GM12873 (cell line): Measurements from ENCODE around the gene ZC3H7B.
A peak's percentile ranks its signal among the peaks of the same experiment; 100 is the strongest.

Source experiments
- CTCF ChIP-seq: IDR thresholded peaks from 2 replicates; pipeline ENCODE4 v1.5.1; 2012; ENCODE audit warnings: low read depth, mild to moderate bottlenecking, moderate library complexity, low read length, control low read depth; ENCODE audit not compliant: insufficient read depth; ENCODE audit errors: missing control alignments

The ZC3H7B gene

GRCh38 chr22:41403532-41404318 is 102.4 kb downstream of the ZC3H7B start:
- TF ChIP-seq CTCF = peak; percentile 99

- no peak for TF ChIP-seq CTCF
These were observed 104.3 kb downstream of the ZC3H7B start for GRCh38 chr22:41405588-41405987.

GRCh38 chr22:41406410-41406809 is 105.1 kb downstream of the ZC3H7B start:
- no peak for TF ChIP-seq CTCF

- TF ChIP-seq CTCF = no peak
These were observed 106.1 kb downstream of the ZC3H7B start for GRCh38 chr22:41407433-41407832.

GRCh38 chr22:41408665-41409064 is 107.3 kb downstream of the ZC3H7B start:
- no peak for TF ChIP-seq CTCF
